Fibroblast of pulmonary artery (primary cell): Measurements from ENCODE around the gene ADAMTS3.

Experiments used
- DNase-seq: peaks from one replicate; pipeline ENCODE4 v3.0.0-alpha.2; 2010; ENCODE audit warnings: low read depth
- H3K4me3 ChIP-seq: replicated peaks from 2 replicates; pipeline ENCODE4 v1.5.1; 2011; ENCODE audit warnings: low read depth, mild to moderate bottlenecking, control low read depth, low read length, moderate library complexity
- TF ChIP-seq, protein P1 (sequence below): IDR thresholded peaks from 2 replicates; pipeline ENCODE4 v1.5.1; 2011; ENCODE audit warnings: mild to moderate bottlenecking, control low read depth, low read length, inconsistent platforms; ENCODE audit errors: missing control alignments

The ADAMTS3 gene

DNA sequence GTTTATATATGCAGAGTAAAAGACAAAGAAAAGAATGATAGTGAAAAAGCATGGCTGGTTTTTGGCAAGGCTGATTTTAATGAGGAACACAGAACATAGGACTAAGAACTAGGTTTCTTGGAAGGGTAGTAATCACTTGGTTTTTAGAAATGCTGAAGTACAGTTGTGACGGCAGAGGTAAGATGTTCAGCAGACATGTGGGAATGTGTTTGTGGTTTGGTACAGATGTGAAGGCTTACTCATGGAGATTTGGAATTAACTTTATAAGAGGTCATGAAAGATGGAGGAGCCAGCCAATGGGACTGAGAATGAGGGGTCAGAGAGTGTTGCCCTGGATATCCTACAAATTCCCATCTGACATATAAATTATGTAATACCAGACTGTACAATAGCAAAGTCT, 293.6 kb downstream of the ADAMTS3 start:
- no peak for DNase-seq
- TF ChIP-seq, protein P1, sequence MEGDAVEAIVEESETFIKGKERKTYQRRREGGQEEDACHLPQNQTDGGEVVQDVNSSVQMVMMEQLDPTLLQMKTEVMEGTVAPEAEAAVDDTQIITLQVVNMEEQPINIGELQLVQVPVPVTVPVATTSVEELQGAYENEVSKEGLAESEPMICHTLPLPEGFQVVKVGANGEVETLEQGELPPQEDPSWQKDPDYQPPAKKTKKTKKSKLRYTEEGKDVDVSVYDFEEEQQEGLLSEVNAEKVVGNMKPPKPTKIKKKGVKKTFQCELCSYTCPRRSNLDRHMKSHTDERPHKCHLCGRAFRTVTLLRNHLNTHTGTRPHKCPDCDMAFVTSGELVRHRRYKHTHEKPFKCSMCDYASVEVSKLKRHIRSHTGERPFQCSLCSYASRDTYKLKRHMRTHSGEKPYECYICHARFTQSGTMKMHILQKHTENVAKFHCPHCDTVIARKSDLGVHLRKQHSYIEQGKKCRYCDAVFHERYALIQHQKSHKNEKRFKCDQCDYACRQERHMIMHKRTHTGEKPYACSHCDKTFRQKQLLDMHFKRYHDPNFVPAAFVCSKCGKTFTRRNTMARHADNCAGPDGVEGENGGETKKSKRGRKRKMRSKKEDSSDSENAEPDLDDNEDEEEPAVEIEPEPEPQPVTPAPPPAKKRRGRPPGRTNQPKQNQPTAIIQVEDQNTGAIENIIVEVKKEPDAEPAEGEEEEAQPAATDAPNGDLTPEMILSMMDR, result no peak
- H3K4me3 ChIP-seq, result no peak overlapping the region

DNA sequence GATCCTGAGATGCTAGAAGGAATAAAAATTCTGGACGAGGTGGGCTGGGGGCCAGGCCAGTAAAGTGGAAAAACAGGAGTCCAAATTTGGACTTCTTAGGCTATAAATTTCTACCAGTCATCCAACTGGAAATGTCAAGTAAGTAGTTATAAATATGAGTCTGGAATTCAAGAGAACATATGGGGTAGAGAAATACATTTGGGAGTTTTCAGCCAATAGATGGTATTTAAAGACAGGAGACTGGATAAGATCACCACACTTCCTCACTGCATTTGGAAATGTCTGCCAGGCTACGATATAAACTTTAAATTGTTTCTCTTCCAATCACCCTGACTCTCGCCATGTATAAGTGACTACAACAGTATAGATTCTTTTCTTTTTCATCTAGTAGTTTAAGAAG, 294.8 kb downstream of the ADAMTS3 start:
- no peak for DNase-seq
- TF ChIP-seq, protein P1, result no peak

DNA sequence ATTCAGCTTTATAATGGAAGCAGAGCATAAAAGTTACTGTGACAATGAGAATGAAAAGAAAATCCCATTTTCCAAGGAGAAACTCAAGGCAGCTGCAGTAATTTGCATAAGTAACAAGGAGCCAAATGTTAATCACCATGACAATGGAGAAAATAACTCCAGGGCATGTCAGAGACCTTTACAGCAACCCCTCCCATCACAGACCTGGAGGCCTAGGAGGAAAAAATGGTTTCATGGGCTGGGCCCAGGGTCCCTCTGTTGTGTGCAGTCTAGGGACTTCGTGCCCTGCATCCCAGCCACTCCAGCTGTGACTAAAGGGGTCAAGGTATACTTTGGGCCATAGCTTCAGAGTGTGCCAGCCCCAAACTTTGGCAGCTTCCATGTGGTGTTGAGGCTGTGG, 313.8 kb downstream of the ADAMTS3 start:
- no peak for DNase-seq
- no peak overlapping the region for H3K4me3 ChIP-seq
- TF ChIP-seq, protein P1, result no peak

More for the DNA sequence above, 294.8 kb downstream of the ADAMTS3 start:
- no peak overlapping the region for H3K4me3 ChIP-seq

DNA sequence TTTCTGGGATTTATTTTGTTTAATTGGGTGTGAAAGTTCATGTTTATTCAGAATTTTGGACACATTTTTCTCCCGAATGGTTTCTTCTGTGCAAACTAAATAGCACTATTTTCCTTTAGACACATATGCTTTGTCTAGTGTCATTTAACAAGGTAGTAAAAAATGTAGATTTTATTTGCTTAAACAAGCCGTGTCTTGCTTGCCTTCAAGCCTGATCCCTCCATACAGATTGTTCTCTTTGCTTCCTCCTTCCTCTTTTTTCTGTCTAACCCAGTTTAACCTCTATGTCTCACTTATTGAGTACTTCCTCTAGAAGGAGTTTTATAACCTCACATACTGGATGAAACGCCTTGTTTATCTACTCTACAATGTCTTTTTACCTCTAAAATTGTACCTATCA, 325.4 kb downstream of the ADAMTS3 start:
- TF ChIP-seq, protein P1, result no peak
- DNase-seq, result no peak

DNA sequence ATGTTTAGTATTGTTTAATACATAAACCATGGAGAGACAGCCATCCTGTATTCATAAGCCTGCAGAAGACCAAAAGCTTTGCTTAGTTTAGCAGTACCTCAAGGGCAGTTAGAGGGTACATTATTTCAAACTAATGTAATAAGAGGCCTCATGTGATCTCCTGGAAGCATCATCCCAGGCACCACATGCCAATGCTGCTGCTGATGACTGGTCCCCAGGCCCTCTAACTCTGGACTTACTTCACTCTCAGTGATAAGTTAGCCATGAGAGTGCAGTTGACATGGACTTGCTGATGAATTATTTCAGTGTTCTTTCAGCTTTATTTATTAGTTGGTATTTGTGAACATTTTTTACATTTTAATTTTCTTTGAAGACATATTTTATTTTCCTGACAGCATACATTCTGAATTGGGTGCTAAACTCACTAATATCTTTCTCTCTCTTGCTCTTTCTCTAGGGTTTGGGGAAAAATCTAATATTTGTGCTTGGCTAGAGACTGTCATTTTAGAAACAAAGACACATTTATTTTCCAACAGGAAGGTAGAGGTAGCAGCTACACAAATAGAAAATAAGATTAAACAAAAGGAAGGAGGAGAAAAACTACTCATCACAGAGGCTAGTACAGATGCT, 329.4 kb downstream of the ADAMTS3 start:
- TF ChIP-seq, protein P1, result no peak
- H3K4me3 ChIP-seq, result no peak overlapping the region
- DNase-seq, result no peak

More for the DNA sequence above, 325.4 kb downstream of the ADAMTS3 start:
- no peak overlapping the region for H3K4me3 ChIP-seq
